ENCODE data around the gene KDSR.

Gene KDSR

GRCh38 chr18:63303547-63303946 lies 63.5 kb downstream of the KDSR start:
- DNase-seq: no peak

- DNase-seq: no peak
These were observed 64.2 kb downstream of the KDSR start for GRCh38 chr18:63302636-63303405.

DNA sequence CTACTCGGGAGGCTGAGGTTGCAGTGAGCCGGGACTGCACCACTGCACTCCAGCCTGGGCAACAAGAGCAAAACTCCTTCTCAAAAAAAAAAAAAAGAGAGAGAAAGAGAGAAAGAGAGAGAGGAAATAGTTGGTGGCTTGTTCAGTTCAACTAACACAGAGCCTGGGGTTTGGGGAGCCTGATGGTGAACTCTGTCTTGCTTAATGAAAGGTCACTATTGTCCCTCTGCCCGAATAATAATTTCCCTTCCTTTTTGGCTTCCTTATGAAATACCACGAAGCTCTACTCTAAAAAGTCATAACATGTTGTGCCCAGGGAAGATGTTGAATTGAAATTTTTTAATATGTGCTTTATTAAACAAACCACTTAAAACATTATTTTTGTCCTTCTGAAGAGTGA lies 64.8 kb downstream of the KDSR start:
- no peak for DNase-seq

DNA sequence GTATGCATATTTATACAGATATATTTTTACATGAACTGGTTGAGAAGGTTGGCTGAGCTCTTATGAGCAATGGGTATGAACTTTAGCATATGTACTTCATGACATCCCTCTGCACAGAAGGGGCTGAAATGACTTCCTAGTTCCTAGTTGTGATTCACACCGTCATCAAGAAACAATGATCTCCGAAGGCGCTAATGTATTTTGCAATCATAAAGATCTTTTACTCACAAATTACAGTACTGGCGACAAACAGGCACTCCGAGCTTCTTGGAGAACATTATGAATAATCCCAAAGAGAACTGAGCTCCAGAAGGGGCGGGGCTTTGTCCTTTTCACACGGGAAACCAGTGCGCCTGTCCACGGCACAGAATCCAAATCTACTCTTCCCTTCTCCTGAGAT lies 65.6 kb downstream of the KDSR start:
- no peak for DNase-seq

DNA sequence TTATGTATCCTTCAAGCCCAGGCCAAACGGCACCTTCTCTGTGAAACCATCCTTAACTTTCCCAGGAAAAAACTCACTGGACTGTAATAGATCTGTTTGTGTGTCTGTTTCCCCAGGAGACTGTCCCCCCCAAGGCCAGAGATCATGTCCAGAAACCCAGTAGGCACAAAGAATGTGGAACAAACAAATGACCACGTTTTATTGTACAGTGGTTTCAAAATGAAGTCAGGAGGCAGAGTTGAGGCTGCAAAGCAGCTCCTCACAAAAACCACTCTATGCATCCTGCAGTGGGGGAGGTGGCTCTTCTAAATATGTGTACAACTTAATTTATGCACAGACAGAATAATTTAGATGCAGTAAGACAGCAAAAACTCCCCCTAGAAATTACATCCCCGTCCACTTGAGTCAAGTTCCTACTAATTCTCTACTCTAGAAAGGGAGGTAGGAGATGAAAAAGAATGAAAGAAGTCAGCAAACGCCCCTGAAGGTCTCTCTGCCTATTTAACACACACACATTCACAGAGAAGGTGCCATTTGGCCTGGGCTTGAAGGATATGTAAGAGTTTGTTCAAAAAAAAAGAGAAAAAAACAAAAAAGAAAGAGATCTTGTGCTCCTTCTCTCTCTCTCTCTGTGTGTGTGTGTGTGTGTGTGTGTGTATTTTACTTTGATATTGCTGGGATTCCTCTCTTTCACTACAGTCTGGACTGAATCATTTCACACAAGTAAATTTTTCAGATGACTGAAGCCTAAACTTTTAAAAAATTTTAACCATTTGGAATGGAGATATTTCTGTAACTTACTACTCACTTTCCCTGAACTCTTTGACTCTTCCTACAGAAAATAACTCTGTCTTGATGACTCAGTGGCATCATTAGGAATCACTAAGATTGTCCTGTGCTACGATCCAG lies 66.9 kb downstream of the KDSR start:
- no peak for DNase-seq

DNA sequence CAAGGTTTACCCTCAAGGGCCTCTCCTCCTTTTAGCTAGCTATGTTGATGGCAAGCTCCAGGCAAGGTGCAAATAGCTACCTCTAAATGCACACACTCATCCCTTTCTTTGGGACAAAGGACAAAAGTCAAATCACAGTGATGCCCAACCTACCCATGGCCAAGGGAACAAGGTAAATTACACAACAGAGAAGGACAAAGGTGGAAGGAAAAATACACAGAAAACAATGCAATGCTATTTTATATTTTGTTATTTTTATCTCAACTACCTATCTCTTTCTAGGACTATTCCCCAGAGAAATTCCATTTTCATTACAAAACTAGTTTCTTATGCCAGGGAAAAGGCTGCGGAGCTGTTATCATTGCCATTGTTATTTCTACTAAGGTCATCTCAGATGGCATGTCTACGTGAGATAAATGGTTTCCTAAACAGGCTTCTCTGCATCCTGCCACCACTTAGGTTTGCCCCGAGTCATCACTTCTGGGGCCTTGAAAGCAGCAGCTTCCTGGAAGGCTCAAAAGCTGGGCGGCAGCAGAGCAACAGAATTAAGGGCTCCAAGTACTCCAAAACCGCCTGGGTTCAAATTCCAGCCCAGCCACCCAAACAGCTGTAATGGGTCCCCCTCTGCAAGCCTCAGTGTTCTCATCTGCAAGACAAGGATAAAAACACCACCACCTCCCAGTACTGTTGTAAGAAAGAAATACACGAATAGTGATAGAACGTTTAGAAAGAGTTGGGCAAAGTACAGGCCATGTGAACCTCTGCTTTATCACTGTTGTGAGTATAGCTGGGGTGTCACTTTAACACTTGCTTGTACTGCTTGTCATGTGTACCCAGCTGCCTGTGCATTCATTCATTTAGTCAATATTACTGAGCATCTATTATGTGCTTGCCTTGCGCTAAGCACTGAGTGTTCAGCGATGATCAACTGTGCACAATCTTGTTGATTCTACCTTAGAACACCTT lies 68.3 kb downstream of the KDSR start:
- no peak for DNase-seq

GRCh38 chr18:63297687-63298399 lies 69.2 kb downstream of the KDSR start:
- no peak for DNase-seq

DNA sequence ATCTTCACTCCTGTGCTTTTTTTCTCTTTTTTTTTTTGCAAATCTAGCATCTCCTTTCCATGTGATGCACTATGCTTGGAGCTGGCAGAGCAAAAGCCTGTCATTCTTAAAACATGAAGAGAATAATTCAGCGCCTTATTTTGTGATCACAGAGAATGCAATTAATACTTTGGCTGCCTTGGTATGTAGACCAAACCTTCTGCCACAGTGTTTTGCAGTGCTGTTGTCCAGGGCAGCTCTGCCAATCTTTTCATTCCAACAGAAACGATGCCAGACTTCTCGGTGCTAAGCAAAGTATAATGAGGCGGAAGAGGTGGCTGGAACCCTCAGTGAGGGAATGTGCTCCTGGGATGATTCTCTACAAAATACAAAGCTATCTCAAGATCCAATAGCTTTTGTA lies 73.1 kb downstream of the KDSR start:
- no peak for DNase-seq

DNA sequence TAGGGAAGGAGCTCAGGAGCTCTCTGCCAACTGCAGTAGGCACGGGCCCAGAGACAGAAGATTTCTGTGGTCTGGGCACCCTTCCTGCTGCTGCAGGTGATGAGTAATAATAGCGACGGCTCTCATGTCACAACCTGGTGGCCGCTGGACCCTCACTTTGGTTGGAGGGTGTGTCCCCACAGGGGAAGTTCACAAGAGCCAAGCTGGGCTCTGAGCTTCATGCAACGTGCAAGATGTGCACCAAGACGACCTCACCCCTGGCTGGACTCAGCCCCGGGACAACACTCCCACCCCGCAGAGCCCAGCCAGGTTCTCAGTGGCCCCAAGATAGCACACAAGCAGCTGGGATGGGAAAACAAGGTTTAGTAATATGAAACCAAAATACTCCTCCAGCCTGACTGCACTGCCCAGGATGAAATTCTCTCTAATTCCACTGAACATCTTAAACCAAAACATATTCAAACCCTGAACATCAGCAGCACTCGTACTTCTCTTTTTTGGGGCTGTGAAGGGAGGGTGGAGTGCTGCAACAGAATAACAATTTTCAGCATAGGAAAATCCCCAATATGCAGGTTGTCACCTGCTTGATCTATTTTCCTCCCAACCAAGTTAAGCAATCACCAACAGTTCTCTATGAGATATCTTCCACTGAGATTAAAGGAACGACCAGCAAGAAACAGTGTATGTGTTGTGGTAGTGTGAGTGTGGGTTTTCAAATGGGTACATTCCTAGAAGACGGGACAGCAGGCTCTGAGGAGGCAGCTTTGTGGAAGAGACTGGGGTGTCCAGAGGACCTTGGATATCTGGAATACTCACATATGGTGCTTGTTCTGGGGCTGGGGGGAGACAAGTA lies 73.9 kb downstream of the KDSR start:
- DNase-seq: no peak

DNA sequence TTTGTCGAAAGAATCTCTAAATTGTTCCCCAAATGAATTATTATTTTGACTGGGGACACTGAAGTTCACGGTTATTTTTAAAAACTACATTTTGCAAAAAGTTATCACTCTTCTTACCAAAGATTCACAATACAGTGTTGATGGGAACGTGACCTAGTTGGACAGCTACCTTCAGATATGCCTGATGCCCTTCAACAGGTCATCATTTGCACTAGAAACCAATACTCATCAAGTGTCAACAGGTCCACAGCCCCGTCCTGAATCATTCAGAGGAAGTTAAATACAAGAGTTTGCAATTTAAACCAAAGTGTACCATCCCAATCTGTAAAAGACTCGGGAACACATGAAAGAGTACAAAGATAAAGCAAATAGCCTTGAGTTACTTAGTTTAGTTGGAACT lies 75.7 kb downstream of the KDSR start:
- DNase-seq: no peak

DNA sequence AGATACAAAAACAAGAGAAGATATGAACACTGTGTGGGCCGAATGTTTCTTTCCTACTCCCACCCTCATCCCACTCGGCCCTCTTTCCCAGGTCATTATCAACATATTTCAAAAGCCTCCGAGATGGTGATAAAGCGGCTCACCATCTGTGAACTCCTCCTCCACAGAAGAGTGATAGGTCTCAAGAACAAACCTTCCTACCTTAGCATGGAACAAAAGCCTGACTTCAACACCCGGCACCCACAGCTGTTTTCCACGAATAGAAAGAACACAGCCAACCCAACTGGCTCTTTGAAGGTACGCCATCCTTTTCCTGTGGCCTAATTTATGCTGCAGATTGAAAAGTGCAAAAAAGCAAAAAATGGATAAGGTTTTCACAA lies 76.2 kb downstream of the KDSR start:
- no peak for DNase-seq

DNA sequence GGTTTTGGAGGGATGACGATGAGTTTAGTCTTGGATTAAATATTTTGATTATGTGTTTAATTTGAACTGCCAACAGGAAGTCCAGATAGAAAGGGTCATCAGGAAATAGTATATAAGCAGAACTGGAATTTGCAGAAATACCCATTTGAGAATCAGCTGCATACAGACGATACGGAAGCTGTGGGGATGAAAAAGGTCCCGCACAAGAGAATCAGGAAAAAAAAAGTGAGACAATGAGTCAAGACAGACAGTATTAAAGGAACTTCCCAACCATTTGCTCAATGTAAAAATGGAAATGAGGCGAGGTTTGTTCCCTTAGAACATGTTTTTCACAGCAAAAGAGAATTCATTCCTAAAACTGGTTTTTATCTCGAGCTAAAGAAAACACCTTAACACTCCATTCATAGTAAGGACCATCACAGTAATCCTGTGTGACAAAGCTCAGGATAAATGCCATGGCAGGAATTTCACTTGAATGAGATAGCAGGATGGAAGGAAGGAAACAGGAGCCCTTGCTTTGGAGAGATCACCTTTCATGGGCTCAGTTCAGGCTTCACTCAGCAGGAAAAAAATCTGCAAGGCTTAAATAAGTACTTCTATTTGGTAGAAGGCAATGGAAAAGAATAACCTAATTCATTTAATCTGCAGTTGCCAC lies 76.7 kb downstream of the KDSR start:
- DNase-seq: no peak

DNA sequence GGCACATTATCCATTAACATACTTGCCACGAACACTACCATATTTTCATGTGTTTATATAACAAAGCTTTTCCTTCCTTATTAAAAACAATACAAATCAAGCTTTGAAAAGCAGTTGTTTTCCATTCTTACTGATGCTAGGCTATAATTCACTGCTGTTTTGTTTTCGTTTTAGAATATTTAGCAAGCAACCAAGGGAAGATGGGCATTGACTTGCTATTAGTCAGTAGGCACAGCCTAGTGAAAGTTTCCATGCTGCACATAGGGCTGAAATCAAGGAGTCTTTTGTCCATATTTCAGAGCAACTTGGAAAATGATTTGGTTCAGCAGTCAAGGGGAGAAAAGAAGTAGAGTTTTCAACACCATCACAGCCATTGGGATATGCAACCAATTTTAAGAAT lies 78.7 kb downstream of the KDSR start:
- DNase-seq: no peak

GRCh38 chr18:63287691-63288220 lies 79.2 kb downstream of the KDSR start:
- no peak for DNase-seq

DNA sequence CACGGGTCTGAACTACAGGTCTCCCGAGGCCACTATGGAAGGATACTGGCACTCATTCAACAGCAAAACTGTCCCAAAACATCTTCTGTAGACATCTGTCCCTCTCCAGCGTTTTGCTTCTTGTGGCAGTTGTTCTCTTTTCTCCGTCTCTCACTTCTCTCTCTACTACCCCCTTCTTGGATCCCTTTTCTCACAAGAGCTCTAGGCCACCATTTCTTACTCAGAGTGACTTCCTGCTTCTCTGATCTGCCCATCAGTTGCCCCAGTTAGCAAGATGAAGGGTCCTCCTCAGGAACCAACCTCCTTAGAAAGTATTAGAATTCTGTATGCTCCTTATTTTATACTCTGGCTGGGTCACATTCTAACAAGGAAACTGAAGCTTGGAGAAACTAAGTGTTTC lies 80.1 kb downstream of the KDSR start:
- no peak for DNase-seq

- no peak for DNase-seq
These were observed 81.9 kb downstream of the KDSR start for GRCh38 chr18:63284827-63285733.

DNA sequence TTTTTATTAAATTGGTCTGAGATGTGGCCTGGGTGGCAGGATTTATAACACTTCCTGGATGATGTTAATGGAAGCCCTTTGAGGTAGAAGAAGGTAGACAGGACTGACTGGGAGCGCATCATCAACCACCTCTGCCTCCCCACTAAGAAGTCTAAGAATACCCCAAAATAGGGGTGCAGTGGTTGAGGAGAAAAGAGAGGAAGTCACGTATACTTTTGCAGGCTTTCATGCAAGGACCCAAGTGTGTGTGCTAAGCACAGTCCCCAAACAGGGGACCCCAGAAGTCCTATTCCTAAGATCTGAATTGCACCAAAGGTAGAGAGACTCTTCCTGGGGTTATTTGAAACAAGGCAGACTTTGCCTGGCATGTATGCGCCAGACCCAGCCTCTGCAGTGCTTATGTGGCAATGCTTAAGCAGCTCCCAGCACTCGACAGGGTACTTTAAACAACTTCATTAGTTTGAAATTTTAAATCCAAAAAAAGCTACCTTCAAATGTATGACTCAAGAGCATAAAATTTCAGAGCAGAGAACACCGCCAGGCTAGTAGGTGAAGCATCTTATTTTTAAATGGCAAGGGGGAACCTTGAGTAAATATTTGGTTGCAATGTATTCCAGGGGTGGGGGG lies 82.7 kb downstream of the KDSR start:
- DNase-seq: no peak

GRCh38 chr18:63283305-63284094 lies 83.5 kb downstream of the KDSR start:
- no peak for DNase-seq

Measured in amniotic stem cell (primary cell).